Forelimb muscle (tissue), 1 donor: ENCODE data around the gene TBCE. TPM values are rescaled to one million over a fixed set of nuclear protein-coding genes. Genes with fewer than 3 reads are reported as not detected.
"Not testable (repeated sequence)": the region's sequence is repeated elsewhere in the genome, so short reads cannot be mapped to it uniquely, and the experiment has no call there.

Source experiments
- DNase-seq: peaks from one replicate; pipeline ENCODE4 v3.0.0-alpha.2; 2013; ENCODE audit warnings: low read depth
- polyA plus RNA-seq: library from polyadenylated mRNA; unstranded; fragments of 120-200 nt; gene quantifications from one replicate; pipeline ENCODE4 v1.2.1, GENCODE V29; 2013; ENCODE audit not compliant: insufficient read length

Gene TBCE
- polyA plus RNA-seq, 1 donor: 47.4 TPM

DNA sequence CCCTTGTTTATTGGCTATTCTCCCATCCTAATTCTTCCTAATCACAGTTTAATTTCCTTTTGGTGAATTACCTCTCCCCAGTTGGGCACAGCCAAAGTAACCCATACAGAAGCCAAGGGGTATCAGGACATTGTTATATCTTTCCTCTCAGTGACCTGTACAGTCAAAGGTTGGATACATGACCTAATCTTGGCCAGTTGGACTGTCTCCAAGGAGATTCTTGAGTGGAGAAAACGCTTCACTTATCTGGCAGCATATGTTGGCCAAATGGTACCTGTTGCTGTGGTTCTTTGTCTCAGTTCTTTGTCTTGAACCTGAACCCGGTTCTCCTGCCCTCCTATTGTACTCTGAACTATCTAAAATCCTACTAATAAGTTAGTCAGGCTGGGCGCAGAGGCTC, 15.3 kb upstream of the TBCE start:
- no peak for DNase-seq

DNA sequence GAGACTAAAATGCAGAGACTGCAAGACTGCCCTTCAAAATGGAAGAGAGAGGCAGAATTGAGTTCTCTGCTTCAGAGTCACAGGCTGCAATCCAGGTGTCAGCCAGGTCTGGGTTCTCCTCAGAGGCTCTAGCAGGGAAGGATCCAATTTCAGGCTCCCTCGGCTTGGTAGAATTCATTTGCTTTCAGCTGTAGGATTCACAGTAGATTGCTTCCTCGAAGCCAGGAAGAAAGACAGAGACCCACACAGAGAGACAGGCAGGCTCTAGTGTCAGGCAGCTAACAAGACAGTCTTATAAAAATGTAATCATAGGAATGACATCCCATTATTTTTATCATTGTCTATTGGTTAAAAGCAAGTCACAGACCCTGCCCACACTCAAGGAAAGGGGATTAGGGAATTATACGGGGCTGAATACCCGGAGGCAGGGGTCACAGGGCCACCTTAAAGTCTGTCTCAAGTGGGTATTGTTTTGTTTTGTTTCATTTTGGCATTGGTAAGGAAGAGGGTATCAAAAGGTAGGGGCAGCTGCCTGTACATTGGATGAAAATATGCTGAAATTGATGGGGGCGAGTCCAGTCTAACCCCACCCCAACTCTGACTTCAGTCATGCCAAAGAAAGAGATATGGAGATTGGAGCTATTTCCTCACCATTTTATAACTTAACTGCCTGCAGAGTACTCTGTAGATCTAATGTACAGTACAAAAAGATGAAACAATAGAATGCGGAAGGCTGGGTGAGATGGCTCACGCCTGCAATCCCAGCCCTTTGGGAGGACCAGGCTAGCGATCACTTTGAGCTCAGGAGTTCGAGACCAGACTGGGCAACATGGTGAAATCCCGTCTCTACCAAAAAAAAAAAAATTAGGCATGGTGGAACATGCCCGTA, 9.5 kb upstream of the TBCE start:
- DNase-seq: no peak

DNA sequence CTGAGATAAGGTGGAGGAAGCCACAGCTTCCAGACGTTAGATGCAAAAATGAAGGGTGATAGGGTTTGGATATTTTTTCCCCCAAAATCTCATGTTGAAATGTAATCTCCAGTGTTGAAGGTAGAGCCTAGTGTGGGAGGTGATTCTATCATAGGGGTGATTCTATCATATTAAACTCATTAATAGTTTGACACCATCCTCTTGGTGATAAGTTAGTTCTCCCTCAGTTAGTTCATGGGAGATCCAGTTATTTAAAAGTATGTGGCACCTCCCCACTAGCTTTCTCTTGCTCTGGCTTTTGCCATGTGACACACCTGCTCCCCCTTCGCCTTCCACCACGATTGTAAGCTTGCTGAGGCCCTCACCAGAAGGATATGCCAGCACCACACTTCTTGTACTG, 8.3 kb upstream of the TBCE start:
- no peak for DNase-seq

DNA sequence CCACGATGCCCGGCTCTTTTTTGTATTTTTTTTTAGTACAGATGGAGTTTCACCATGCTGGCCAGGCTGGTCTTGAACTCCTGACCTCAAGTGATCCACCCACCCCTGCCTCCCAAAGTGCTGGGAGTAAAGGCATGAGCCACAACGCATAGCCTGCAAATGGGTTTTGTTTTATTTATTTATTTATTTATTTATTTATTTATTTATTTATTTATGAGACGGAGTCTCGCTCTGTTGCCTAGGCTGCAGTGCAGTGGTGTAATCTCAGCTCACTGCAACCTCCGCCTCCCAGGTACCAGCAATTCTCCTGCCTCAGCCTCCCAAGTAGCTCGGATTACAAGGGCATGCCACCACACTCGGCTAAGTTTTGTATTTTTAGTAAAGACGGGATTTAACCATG, 3.0 kb upstream of the TBCE start:
- not testable (repeated sequence) for DNase-seq

DNA sequence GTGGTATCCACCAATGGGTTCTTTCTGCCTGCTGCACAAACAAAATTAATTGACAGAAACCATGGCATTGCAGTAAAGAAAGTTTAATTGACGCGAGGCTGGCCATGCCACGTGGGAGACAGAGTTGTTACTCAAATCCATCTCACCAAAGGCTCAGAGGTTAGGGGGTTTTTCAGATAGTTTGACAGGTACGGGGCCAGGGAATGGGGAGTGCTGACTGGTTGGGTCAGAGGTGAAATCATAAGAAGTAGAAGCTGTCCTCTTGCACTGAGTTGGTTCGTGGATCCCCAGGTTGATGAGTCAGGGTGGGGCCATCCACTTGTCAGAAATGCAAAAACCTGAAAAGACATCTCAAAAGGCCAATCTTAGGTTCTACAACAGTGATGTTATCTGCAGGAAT, 941 bp upstream of the TBCE start:
- DNase-seq: no peak

DNA sequence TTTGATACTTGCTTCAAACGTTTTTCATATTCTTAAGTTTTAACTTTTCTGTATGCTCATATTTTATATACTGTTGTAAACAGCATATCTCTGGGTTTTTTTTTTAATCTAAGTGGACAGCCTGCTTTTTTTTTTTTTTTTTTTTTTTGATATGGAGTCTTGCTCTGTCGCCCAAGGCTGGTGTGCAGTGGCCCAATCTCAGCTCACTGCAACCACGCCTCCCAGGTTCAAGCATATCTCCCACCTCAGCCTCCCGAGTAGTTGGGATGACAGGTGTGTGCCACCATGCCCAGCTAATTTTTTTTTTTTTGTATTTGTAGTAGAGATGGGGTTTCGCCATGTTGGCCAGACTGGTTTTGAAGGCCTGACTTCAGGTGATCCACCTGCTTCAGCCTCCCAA, 1.2 kb downstream of the TBCE start:
- no peak for DNase-seq

DNA sequence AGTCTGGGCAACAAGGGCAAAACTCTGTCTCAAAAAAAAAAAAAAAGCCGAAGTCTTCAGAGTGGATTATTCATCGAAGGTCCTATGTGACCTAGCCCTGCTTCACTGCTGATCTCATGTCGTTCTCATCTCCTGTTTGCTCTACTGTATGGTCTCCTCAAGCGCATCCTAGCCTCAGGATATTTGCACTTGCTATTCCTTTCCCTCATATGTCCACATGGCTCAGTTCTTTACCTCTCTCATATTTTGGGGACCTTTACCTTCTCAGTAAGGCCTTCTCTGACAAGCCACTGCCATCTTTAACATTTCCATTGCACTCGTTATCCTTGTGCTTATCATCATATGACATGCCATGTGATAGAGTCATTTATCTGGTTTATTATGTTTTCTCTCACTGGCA, 2.6 kb downstream of the TBCE start:
- no peak for DNase-seq

DNA sequence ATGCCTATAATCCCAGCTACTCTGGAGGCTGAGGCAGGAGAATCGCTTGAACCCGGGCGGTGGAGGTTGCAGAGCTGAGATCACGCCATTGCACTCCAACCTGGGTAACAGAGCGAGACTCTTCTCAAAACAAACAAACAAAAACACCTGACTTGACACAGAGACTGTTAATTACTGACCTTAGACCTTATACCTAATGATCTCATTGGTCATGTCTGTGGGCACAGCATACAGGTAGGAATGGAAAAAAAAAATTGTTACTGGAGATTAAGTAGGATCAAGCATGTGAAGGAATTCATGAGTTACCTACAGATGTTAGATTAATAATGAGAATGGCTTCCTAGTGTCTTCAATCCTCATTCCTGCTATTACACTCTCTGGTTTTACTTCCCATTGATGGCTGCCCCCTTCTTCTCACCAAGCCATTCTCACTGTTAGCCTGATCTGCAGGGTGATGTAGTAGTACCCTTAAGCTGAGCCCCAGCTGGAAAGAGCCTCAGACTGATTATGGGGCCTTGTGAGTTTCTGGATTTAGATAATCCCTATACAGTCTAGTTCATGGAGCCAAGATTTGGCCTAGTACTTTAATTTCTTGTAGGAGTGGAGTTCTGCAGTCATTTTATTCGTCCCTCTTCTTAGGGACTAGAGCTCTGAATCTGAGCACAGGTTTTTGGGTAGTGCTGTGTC, 8.8 kb downstream of the TBCE start:
- DNase-seq: no peak

DNA sequence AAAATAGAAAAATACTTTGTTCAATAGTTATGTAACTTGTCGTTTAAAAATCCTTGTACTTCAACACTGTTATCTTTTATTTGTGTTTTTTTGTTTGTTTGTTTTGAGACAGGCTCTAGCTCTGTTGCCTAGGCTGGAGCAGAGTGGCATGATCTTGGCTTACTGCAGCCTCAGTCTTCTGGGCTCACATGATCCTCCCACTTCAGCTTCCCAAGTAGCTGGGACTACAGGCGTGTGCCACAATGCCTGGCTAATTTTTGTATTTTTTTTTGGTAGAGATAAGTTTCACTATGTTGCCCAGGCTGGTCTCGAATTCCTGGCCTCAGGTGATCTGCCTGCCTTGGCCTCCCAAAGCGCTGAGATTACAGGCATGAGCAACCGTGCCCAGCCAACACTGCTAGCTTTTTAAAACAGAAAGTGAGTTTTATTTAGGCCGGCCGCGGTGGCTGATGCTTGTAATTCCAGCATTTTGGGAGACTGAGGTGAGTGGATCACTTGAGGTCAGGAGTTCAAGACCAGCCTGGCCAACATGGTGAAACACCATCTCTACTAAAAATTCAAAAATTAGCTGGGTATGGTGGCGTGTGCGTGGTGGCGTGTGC, 11.0 kb downstream of the TBCE start:
- DNase-seq: not testable (repeated sequence)

DNA sequence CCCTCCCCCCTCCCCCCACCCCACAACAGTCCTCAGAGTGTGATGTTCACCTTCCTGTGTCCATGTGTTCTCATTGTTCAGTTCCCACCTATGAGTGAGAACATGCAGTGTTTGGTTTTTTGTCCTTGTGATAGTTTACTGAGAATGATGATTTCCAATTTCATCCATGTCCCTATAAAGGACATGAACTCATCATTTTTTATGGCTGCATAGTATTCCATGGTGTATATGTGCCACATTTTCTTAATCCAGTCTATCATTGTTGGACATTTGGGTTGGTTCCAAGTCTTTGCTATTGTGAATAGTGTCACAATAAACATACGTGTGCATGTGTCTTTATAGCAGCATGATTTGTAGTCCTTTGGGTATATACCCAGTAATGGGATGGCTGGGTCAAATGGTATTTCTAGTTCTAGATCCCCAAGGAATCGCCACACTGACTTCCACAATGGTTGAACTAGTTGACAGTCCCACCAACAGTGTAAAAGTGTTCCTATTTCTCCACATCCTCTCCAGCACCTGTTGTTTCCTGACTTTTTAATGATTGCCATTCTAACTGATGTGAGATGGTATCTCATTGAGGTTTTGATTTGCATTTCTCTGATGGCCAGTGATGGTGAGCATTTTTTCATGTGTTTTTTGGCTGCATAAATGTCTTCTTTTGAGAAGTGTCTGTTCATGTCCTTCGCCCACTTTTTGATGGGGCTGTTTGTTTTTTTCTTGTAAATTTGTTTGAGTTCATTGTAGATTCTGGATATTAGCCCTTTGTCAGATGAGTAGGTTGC, 14.9 kb downstream of the TBCE start:
- not testable (repeated sequence) for DNase-seq

DNA sequence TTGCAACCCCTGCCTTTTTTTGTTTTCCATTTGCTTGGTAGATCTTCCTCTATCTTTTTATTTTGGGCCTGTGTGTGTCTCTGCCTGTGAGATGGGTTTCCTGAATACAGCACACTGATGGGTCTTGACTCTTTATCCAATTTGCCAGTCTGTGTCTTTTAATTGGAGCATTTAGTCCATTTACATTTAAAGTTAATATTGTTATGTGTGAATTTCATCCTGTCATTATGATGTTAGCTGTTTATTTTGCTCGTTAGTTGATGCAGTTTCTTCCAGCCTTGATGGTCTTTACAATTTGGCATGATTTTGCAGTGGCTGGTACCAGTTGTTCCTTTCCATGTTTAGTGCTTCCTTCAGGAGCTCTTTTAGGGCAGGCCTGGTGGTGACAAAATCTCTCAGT, 18.4 kb downstream of the TBCE start:
- DNase-seq: not testable (repeated sequence)

DNA sequence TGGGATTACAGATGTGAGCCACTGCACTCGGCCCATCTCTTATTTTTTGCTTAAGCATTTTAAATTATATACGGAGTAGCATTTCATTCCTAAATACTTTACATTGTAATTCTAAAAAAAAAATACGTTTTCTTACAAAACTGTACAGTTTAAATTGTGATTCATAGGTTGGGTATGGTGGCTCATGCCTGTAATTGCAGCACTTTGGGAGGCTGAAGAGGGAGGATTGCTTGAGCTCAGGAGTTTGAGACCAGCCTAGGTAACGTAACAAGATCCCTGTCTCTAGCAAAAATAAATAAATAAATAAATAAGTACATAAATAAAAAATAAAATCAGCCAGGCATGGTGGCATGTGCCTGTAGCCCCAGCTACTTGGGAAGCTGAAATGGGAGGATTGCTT, 24.6 kb downstream of the TBCE start:
- no peak for DNase-seq

DNA sequence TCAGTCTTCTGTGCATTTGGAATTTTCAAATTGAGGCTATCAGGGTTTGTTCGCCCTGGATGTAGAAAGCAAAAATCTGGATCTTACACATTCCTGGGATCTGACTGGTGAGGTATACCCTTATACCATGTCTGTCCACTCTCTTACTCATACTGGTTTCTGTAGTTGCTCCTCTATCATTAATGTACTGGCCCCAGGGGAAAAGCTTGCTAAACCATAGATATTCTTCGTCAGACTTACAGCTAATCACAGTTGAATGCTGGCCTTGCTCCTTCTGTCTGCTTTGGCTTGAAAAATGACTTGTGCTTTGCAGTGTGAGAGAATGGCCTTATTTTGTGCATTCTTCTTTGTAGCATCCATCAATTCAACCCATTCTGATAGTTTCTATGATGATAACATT, 30.5 kb downstream of the TBCE start:
- no peak for DNase-seq

DNA sequence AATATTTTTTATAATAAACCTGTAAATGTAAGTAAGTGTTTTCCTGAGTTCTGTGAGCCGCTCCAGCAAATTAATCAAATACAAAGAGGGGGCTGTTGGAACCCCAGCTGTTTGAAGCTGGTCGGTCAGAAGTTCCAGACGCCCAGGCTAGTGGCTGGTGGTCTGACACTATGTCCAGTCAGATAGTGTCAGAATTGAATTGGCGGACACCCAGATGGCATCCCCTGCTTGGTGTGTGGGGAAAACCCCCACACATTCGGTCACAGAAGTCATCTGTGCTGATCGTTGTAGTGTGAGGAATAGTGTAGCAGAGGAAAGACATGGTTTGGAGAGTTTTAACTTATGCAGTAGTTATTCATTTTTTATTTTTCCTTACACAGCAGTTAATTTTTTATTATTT, 32.4 kb downstream of the TBCE start:
- no peak for DNase-seq

DNA sequence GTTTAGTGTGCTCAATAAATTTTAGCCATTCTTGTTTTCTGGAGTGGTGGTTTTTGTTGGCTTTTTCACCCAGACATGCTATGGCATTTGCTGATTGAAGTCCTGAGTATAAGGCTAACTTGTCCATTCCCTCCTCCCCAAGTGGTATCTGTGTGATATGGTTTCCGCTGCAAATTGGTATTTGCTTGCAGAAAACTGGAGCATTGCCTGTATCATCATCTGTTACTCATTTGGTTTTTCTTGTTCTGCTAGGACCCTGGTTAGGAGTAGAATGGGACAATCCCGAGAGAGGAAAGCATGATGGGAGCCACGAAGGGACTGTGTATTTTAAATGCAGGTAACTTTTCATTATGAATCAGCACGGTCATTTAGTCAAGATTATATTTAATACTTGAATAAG, 34.0 kb downstream of the TBCE start:
- no peak for DNase-seq

DNA sequence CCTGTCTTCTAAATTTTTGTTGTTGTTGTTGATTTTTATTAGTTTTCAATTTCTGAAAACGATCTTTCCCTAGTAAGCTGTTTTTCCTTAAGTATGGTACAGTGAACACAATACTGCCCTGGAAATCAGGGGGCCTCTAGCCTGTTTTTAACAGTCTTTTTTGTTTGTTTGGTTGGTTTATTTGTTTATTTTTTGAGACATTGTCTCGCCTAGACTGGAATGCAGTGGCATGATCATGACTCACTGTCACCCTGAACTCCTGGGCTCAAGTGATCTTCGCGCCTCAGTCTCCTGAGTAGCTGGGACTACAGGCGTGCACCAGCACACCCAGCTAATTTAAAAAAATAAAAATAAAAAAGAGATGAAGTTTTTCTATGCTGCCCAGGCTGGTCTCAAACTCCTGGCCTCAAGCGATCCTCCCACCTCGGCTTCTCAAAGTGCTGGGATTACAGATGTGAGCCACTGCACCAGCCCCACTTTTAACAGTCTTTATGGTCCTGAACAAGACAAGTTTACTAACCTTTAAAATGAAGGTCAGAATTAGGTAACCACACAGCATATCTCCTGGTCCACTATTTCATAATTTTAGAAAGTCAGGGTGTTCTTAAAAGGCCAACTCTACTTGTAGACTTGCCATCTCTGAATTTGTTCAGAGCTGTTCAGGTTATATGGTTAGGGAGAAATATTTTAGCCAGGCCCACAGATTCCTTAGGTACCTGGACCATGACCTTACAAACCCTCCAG, 35.4 kb downstream of the TBCE start:
- no peak for DNase-seq

DNA sequence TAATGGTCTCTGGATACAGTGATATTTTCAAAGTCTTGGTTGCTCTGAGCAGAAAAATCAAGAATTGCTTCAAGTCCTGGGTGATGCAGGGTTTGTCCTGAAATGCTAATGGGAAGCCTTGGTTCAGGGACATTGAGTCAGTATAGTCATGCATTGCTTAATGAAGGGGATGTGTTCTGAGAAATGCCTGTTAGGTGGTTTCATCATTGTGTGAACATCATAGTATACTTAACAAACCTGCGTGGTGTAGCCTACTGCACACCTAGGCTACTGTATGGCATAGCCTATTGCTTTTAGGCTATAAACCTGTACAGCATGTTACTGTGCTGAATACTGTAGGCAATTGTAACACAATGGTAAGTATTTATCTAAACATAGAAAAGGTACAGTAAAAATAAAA, 36.4 kb downstream of the TBCE start:
- DNase-seq: no peak

DNA sequence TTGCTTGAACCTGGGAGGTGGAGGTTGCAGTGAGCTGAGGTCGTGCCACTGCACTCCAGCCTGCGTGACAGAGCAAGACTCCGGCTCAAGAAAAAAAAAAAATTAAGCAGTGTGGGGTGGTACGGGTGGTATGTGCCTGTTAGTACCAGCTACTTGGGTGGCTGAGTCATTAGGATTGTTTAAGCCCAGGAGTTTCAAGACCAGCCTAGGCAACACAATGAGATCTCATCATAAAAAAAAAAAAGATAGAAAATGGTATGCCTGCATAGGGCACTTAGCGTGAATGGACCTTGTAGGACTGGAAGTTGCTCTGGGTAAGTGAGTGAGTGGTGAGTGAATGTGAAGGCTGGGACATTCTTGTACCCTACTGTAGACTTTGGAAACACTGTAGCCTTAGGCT, 37.0 kb downstream of the TBCE start:
- no peak for DNase-seq

DNA sequence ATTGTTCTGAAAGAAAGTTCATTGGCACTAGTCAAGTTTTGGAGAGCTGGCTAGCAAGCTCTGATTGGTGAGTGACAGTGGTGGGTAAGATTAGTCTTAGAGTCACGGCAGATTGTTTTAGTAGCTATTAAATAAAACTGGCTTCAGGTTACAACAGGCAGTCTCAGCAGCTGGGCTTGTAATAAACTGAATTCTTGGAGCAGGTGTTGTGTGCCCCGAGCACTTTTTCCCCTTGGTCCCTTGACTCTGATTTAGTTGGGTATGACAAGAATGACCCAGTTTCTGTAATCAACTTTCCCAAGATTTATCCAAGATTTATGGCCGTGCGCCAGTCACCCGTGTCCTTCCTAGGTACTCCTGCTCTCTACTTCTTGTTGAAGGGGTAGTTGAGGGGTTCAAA, 40.2 kb downstream of the TBCE start:
- DNase-seq: no peak

DNA sequence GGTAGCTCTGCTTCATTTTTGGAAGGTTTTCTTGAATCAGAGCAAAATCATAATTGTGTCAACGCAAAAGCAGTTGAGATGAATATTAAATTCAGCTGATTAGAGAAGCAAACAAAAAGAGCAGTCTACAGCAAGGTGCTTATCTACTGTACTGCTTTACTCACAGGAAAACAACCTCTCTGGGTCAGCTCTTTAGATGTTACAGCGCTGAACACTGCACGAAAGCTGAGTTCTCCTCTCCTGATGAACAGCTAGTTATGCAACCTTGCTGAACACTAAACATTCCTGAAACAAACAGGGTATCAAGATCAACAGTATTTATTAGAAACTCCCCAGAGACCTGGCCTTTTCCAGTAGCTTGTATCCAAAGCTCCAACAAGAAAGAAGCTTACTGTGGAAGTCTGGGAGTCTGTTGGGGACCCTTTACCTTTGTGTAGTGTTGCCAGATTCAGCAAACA, 41.3 kb downstream of the TBCE start:
- no peak for DNase-seq
